BE2C (cell line): Measurements from ENCODE around the gene TNFAIP8.

ENCODE experiments used
- DNase-seq: peaks from one replicate; pipeline ENCODE4 v3.0.0-alpha.2; 2020
- H3K27me3 ChIP-seq: fragments of 250-450 bp; sonication (Bioruptor Pico); 2 replicates; pipeline ENCODE4 v1.5.1; 2020; ENCODE audit warnings: mild to moderate bottlenecking
- H3K36me3 ChIP-seq: fragments of 250-450 bp; sonication (Bioruptor Pico); 2 replicates; pipeline ENCODE4 v1.5.1; 2020; ENCODE audit warnings: mild to moderate bottlenecking
- H3K4me1 ChIP-seq: fragments of 250-450 bp; sonication (Bioruptor Pico); 2 replicates; pipeline ENCODE4 v1.5.1; 2020
- H3K4me3 ChIP-seq: 2 replicates; pipeline ENCODE4 v1.5.1; 2011; ENCODE audit warnings: low read depth, low read length
- H3K9me3 ChIP-seq: fragments of 250-450 bp; sonication (Bioruptor Pico); 2 replicates; pipeline ENCODE4 v1.5.1; 2020
- CTCF ChIP-seq: IDR thresholded peaks from 2 replicates; pipeline ENCODE4 v1.5.1; 2012; ENCODE audit warnings: mild to moderate bottlenecking, low read depth, low read length

The TNFAIP8 gene

GRCh38 chr5:119327018-119327417, 28.8 kb upstream of the TNFAIP8 start:
- no peak for DNase-seq
- Histone ChIP-seq H3K36me3 (no peaks in the 10 kb centered on the region), H3K9me3 (no peaks in the 10 kb centered on the region), H3K4me1 (no peaks in the 10 kb centered on the region), H3K27me3 (no peaks in the 10 kb centered on the region), H3K4me3 (no peak overlapping the region)
- no peak for TF ChIP-seq CTCF

GRCh38 chr5:119328753-119329602, 26.8 kb upstream of the TNFAIP8 start:
- TF ChIP-seq CTCF: no peak
- Histone ChIP-seq H3K36me3 (no peaks in the 10 kb centered on the region), H3K4me3 (no peak overlapping the region), H3K9me3 (no peaks in the 10 kb centered on the region), H3K4me1 (no peaks in the 10 kb centered on the region), H3K27me3 (no peaks in the 10 kb centered on the region)
- DNase-seq: no peak

- no peaks in the 10 kb centered on the region for H3K9me3 ChIP-seq
- H3K4me3 ChIP-seq: no peak overlapping the region
- DNase-seq: no peak
- no peaks in the 10 kb centered on the region for H3K36me3 ChIP-seq
- H3K27me3 ChIP-seq: no peaks in the 10 kb centered on the region
- H3K4me1 ChIP-seq: no peaks in the 10 kb centered on the region
- no peak for TF ChIP-seq CTCF
These were observed 26.2 kb upstream of the TNFAIP8 start for GRCh38 chr5:119329666-119330065.

- no peaks in the 10 kb centered on the region for H3K4me1 ChIP-seq
- TF ChIP-seq CTCF: no peak
These were observed 25.2 kb upstream of the TNFAIP8 start for GRCh38 chr5:119330367-119331183.

GRCh38 chr5:119331566-119332095, 24.2 kb upstream of the TNFAIP8 start:
- Histone ChIP-seq H3K27me3 (no peaks in the 10 kb centered on the region), H3K4me3 (no peak overlapping the region), H3K36me3 (no peaks in the 10 kb centered on the region), H3K4me1 (no peaks in the 10 kb centered on the region), H3K9me3 (no peaks in the 10 kb centered on the region)
- TF ChIP-seq CTCF: no peak
- no peak for DNase-seq

More at GRCh38 chr5:119330367-119331183, 25.2 kb upstream of the TNFAIP8 start:
- Histone ChIP-seq H3K4me3 (no peak overlapping the region), H3K27me3 (no peaks in the 10 kb centered on the region), H3K9me3 (no peaks in the 10 kb centered on the region), H3K36me3 (no peaks in the 10 kb centered on the region)
- DNase-seq: no peak
